ENCODE data around the gene CDKL5. TPM values are rescaled to one million over a fixed set of nuclear protein-coding genes. Genes with fewer than 3 reads are reported as not detected.

CDKL5 gene
- total and polyA plus RNA-seq, 7 experiments from 2014 or later = 1.2 to 7.0 (median 4.3) TPM

DNA sequence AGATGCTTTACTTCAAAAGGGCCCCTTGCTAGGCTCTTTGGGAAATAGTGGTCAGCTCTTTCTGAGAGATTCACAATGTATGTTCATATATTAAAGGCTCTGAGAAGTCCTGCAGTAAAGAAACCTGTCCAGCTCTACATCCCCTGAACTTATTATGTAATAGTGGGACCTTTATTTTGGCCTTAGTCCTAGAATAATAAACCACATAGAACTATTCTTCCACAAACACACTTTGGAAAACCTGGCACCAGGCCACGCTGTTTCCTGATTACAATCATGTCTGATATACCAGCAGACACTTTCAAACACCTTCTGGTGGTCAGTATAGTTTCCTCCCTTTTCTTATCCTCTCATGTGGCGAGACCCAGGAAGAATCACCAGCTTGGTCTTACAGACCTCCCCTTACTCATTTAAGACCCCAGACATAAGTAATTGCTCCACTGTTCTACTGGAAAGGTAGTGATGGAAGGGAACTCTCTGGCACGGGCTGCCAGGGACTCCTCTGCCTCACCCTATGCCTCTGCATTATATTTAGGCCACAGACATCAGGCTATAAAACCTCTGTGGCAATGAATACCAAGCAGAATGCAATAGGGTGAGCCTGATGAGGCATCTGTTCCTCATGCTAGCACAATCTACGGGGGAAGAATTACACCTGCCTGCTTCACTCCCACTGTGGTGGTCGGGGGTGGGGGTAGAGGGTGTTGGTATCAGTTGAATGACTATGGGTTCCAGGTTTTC lies 276.4 kb downstream of the CDKL5 start:
- POLR2A ChIA-PET = no interaction called here
- Mint-ChIP-seq H3K9me3 (peaks cover 0 to 3% (median 0%) of the 10 kb centered on the region in 11 donors), H3K36me3 (no peaks in the 10 kb centered on the region), H3K27ac (no peak overlapping the region), H3K4me3 (no peak overlapping the region), H3K27me3 (peaks cover 0 to 2% (median 0%) of the 10 kb centered on the region in 5 donors), H3K4me1 (no peaks in the 10 kb centered on the region)
- DNase-seq = no peak
- no peak overlapping the region for H3K27ac ChIP-seq (ENCODE audit: low read depth, low read length)
- H3K27me3 ChIP-seq (ENCODE audit: control insufficient read depth in 2 of 2, insufficient read depth in 2 of 2, low read length in 2 of 2) = no peaks in the 10 kb centered on the region
- intact Hi-C loops (cut with micrococcal nuclease) = no loop called here
- H3K9me3 ChIP-seq (ENCODE audit: control insufficient read depth in 2 of 3, low read length in 3 of 3) = no peaks in the 10 kb centered on the region
- CTCF ChIA-PET = no interaction called here
- H3K4me3 ChIP-seq (ENCODE audit: low read length) = no peak overlapping the region
- no peaks in the 10 kb centered on the region for H3K4me1 ChIP-seq (ENCODE audit: control insufficient read depth in 2 of 2, insufficient read depth in 2 of 2, low read length in 2 of 2)
- no peak for ATAC-seq
- no peaks in the 10 kb centered on the region for H3K36me3 ChIP-seq (ENCODE audit: control insufficient read depth in 2 of 3, insufficient read depth in 3 of 3, low read length in 3 of 3)

DNA sequence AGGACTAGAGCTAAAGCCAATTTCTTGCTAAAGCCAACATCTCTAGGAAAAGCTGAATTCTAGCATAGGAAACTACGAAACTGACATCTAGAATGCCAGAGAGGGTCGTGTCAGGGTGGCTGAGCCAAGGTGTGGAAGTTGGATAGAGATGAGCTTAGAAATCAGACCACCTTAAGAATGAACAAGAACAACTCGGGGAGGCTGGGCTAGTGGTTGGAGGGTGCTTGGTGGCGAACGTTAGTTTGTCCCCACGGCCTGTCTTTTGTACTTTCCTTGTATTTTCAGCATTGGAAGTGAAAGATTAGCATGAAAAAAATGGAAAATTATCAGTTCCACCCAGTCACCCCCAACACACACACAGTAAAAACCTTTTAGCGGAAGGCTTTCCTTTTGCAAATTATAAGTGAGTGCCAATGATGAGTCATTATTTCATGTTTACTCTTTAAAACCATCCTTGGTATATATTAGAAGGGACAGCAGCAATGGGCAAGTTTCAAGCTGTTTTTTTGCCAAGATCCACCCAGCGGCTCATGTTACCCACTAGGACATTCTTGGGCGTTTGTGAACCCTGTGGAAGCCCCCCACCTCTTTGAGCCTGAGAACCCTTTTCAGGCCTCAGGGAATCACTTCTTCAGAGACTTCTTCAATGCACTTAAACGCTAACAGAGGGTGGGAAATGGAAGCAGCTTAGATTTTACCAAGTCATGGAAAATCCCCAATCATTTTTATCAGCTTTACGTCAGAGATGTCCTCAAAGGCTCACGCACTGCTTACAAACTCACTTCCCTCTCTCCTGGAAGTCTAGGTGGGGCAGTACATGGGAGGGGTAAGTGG lies 277.2 kb downstream of the CDKL5 start:
- ATAC-seq (no peak), DNase-seq (no peak)
- no peak overlapping the region for H3K27ac ChIP-seq (ENCODE audit: low read depth, low read length)
- intact Hi-C loops (cut with micrococcal nuclease) = no loop called here
- H3K4me3 ChIP-seq (ENCODE audit: low read length) = no peak overlapping the region
- no peaks in the 10 kb centered on the region for H3K36me3 ChIP-seq (ENCODE audit: control insufficient read depth in 2 of 3, insufficient read depth in 3 of 3, low read length in 3 of 3)
- no peaks in the 10 kb centered on the region for H3K27me3 ChIP-seq (ENCODE audit: control insufficient read depth in 2 of 2, insufficient read depth in 2 of 2, low read length in 2 of 2)
- ChIA-PET POLR2A (no interaction called here), CTCF (no interaction called here)
- Mint-ChIP-seq H3K9me3 (peaks cover 0 to 1% (median 0%) of the 10 kb centered on the region in 11 donors), H3K36me3 (no peaks in the 10 kb centered on the region), H3K4me1 (peaks cover 0 to 4% (median 0%) of the 10 kb centered on the region in 7 donors), H3K4me3 (no peak overlapping the region), H3K27ac (no peak overlapping the region), H3K27me3 (peaks cover 0 to 1% (median 0%) of the 10 kb centered on the region in 5 donors)
- no peaks in the 10 kb centered on the region for H3K9me3 ChIP-seq (ENCODE audit: control insufficient read depth in 2 of 3, low read length in 3 of 3)
- H3K4me1 ChIP-seq (ENCODE audit: control insufficient read depth in 2 of 2, insufficient read depth in 2 of 2, low read length in 2 of 2) = no peaks in the 10 kb centered on the region

Other genes starting within 250 kb of the CDKL5 start
- gene BEND2, start 204.7 kb upstream of the CDKL5 start, total RNA-seq = under 1 TPM in 1 of 5 experiments, not detected in 4; 0.07 TPM
- not detected for gene BEND2, start 204.7 kb upstream of the CDKL5 start, polyA plus RNA-seq
- 1 to 10 TPM in 4 of 5 experiments, under 1 TPM in 1; 0.96 to 2.2 (median 1.4) TPM for gene SCML2, start 70.9 kb upstream of the CDKL5 start, total RNA-seq
- 1 to 10 TPM in 1 of 2 donors, under 1 TPM in 1; 0.64 to 1.7 TPM for gene SCML2, start 70.9 kb upstream of the CDKL5 start, polyA plus RNA-seq
- gene RS1, start 246.5 kb downstream of the CDKL5 start, total RNA-seq = not detected
- not detected for gene RS1, start 246.5 kb downstream of the CDKL5 start, polyA plus RNA-seq